Ascending aorta (tissue), 2 donors: Measurements from ENCODE around the gene FHAD1. TPM values are rescaled to one million over a fixed set of nuclear protein-coding genes. Genes with fewer than 3 reads are reported as not detected.

Experiments used
- DNase-seq, 2 donors: peaks; one replicate each; pipeline ENCODE4 v3.0.0-alpha.2; 2019; ENCODE audit warnings: low spot score in 2 of 2
- H3K27ac ChIP-seq, 2 donors: fragments of 200-600 bp; sonication (generic); one replicate each; pipeline ENCODE4 v1.5.1; 2016 to 2017; ENCODE audit warnings: mild to moderate bottlenecking in 1 of 2
- H3K27me3 ChIP-seq: fragments of 200-600 bp; sonication (generic); one replicate; pipeline ENCODE4 v1.5.1; 2017
- H3K36me3 ChIP-seq, 2 donors: fragments of 200-600 bp; sonication (generic); one replicate each; pipeline ENCODE4 v1.5.1; 2016
- H3K4me1 ChIP-seq, 2 donors: fragments of 200-600 bp; sonication (generic); one replicate each; pipeline ENCODE4 v1.5.1; 2016 to 2017; ENCODE audit warnings: mild to moderate bottlenecking in 1 of 2
- H3K4me3 ChIP-seq, 2 donors: fragments of 200-600 bp; sonication (generic); one replicate each; pipeline ENCODE4 v1.5.1; 2016 to 2017; ENCODE audit warnings: mild to moderate bottlenecking in 1 of 2
- H3K9me3 ChIP-seq, 2 donors: fragments of 200-600 bp; sonication (generic); one replicate each; pipeline ENCODE4 v1.5.1; 2016
- intact Hi-C: fragments of 100-400 bp; cut with DNase I; formaldehyde crosslinking; loops from one replicate; pipeline ENCODE4 v1.15.1; 2023
- total RNA-seq: library from RNA; depleted of rRNA; stranded (reverse); fragments of >200 nt; gene quantifications from one replicate; pipeline ENCODE4 v1.1.0, GENCODE V29; 2016
- TF ChIP-seq, protein P1 (sequence below), 3 experiments: fragments of 200-600 bp in 2 of 3; fragments of 450-650 bp in 1 of 3; sonication (generic) in 2 of 3; IDR thresholded peaks; one replicate each; pipeline ENCODE4 v1.5.1; 2016 to 2019; ENCODE audit warnings: antibody characterized with exemption in 3 of 3, mild to moderate bottlenecking in 1 of 3, moderate library complexity in 1 of 3

The FHAD1 gene
- total RNA-seq, 1 donor from 2014 or later = not detected

DNA sequence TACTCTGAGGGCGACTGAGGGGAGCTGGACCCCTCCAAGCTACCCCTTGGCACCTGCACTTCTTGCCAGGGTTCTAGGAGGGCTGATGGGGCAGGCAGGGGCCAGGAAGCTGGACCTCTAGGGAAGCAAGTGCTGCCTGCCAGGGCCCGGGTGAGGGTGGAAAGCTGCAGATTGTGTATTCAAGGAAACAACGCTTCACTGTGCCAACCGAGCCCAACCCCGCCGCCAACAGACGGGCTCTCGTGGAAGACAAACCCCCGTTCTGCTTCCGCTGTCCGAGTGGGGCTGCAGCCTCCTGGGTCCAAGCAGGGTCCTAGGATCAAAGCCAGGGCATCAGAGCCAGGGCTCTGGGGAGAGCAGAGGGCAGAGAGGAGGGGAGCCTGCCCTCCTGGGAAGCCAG is 165.8 kb downstream of the FHAD1 start:
- H3K4me1 ChIP-seq = peaks cover 3 to 27% of the 10 kb centered on the region in 2 donors
- H3K9me3 ChIP-seq = no peaks in the 10 kb centered on the region
- no peak for DNase-seq
- H3K4me3 ChIP-seq = no peak overlapping the region
- TF ChIP-seq, protein P1, sequence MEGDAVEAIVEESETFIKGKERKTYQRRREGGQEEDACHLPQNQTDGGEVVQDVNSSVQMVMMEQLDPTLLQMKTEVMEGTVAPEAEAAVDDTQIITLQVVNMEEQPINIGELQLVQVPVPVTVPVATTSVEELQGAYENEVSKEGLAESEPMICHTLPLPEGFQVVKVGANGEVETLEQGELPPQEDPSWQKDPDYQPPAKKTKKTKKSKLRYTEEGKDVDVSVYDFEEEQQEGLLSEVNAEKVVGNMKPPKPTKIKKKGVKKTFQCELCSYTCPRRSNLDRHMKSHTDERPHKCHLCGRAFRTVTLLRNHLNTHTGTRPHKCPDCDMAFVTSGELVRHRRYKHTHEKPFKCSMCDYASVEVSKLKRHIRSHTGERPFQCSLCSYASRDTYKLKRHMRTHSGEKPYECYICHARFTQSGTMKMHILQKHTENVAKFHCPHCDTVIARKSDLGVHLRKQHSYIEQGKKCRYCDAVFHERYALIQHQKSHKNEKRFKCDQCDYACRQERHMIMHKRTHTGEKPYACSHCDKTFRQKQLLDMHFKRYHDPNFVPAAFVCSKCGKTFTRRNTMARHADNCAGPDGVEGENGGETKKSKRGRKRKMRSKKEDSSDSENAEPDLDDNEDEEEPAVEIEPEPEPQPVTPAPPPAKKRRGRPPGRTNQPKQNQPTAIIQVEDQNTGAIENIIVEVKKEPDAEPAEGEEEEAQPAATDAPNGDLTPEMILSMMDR (IDR thresholded peaks at IDR 0.05) = no peak
- intact Hi-C loops = loop anchor here (5.0 kb wide), 1 partner anchor 86 kb away; no protein-coding TSS in a partner anchor
- no peaks in the 10 kb centered on the region for H3K27me3 ChIP-seq
- no peak overlapping the region for H3K27ac ChIP-seq
- H3K36me3 ChIP-seq = no peaks in the 10 kb centered on the region

DNA sequence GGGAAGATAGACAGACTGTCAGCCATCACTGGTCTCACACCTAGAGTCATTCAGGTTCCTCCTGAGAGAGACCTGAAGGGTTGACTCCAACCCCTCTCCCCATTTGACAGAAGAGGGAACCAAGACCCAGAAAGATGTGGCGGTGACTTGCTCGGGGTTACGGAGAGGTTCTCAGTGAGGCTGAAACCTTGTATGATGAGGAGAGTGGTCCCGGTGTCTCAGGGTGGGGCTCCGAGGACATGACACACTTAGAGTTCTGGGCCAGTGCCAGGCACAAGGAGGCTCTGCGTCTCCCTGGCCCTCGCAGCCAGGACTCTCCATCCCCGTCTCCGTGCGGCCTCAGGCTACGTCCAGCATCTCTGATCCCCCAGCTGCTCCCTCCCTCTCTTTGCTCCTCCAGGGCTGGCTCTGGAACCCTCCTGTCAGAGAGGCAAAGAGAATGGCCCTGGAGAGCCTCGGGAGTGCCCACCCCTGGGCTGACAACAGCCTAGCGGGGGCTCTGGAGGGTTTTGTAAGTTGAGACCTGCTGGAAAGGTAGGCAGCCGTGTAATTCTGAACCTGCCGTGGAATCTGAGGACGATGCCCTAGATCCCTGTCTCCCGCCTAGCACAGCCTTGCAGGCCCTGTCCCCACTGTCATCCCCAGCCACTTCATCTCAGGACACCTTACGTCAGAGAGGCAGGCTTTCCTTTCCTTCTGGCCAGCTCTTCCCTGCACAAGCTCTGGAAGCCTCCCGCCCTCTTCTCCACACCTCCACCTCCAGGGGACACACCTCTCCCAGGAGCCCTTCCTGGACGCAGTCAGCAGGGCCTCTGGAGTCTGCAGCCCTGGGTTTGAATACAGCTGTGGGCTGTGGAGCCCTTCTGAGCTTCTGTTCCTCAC is 166.8 kb downstream of the FHAD1 start:
- TF ChIP-seq, protein P1 (IDR thresholded peaks at IDR 0.05) = no peak
- Histone ChIP-seq H3K27me3 (no peaks in the 10 kb centered on the region), H3K36me3 (no peaks in the 10 kb centered on the region), H3K4me3 (no peak overlapping the region), H3K27ac (no peak overlapping the region), H3K9me3 (no peaks in the 10 kb centered on the region), H3K4me1 (peaks cover 3 to 22% of the 10 kb centered on the region in 2 donors)
- no peak for DNase-seq
- intact Hi-C loops = loop anchor here (5.0 kb wide), 1 partner anchor 87 kb away; no protein-coding TSS in a partner anchor

DNA sequence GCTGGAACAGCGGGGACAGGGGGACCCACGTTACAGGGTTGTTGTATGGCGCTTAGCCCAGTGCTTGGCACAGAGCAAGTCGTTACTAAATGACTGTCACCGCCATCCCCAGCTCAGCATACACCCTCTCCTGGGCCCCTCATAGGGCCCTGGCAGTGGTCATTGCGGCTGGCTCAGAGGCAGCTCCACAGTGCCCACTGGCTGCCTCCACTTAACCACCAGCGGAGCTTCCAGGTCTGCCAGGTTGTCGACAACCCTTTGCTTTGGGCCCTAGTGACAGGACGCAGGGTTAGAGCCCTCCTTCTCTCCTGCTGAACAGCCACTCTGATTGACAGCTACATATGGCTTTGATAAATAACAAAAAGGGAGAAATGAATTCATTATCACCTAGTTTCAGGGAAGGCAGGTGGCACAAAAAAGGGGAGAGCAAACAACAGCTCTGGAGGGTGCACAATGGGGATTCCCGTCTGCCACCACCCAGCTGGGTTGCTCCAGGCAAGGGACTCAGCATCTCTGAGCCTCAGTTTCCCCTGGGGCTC is 167.5 kb downstream of the FHAD1 start:
- no peaks in the 10 kb centered on the region for H3K27me3 ChIP-seq
- TF ChIP-seq, protein P1 (IDR thresholded peaks at IDR 0.05) = no peak
- DNase-seq = no peak
- peaks cover 0 to 18% of the 10 kb centered on the region in 2 donors for H3K4me1 ChIP-seq
- no peak overlapping the region for H3K4me3 ChIP-seq
- H3K27ac ChIP-seq = no peak overlapping the region
- intact Hi-C loops = loop anchor here (5.0 kb wide), 1 partner anchor 87 kb away; no protein-coding TSS in a partner anchor
- H3K9me3 ChIP-seq = no peaks in the 10 kb centered on the region
- no peaks in the 10 kb centered on the region for H3K36me3 ChIP-seq

DNA sequence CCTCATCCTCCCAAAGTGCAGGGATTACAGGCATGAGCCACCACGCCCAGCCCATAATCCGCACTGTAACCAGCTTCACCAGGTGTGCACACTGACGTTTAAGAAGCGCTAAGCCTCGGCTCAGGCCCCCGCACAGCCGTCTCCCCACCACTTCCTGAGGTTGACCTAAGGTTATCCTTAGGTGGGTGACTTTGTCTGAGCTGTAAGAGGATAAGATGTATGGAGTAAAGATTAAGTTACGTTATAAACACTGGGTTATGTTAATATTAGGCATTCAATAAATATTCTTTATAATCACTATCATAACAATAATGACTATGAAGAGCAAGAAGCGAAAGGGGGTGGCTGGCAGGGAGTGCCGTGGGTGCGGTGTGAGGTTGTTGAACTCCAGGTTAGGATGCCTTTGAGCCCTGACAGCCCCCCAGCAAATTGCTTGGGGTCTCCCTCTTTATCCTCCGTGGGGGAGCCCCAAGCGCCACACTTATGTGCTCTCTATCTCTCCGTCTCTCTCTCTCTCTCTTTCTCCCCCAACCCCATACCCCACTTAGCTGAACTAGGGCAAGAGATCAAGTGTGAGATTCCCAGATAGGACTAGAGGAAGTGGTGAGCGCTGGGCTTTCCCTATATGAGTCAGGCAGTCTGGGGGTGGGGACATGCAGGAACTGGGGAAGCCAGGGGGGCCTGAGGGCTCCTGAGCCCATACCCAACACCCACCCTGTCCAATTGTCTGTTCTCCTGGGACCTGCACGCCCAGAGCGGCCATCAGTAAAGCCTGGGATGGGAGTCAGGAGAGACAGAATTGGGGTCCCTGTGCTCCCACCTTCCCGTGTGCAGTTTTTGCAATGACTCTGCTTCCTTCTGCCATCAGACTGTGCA is 170.3 kb downstream of the FHAD1 start:
- H3K27me3 ChIP-seq = no peaks in the 10 kb centered on the region
- no peak overlapping the region for H3K27ac ChIP-seq
- H3K36me3 ChIP-seq = no peaks in the 10 kb centered on the region
- H3K9me3 ChIP-seq = no peaks in the 10 kb centered on the region
- H3K4me3 ChIP-seq = no peak overlapping the region
- TF ChIP-seq, protein P1 (IDR thresholded peaks at IDR 0.05) = no peak
- intact Hi-C loops = no loop called here
- peaks cover 0 to 7% of the 10 kb centered on the region in 2 donors for H3K4me1 ChIP-seq
- no peak for DNase-seq

DNA sequence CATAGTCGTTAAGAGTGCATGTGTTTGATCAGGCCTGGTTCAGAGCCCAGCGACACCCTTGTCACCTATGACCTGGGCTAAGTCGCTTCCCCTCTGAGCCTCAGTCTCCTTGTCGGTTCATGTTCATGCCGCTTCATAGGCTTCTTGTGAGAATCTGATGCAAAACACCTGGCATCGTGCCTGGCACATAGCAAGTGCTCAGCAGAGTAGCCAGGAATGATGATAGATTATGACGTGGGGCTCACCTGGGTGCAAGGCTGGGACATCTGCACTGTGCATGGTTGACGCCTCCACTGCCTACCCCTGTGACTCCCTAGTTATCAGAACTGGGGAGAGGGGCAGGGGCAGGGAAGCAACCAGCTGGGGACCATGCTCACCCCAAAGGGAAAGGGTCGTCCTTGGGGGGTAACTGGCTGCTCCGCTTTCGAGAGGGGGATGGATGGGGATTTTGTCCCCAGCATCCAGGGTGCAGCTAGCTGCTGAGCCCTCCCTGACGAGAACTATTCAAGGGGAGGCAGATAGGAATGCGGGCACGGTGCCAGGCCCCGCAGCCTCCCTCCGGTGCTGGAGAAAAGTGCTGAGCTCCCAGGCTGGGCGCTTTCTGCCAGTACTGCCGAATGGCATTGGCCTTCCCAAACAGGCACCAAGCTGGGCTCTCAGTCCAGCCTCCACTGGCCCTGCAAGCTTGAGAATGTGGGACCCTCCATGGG is 171.9 kb downstream of the FHAD1 start:
- Histone ChIP-seq H3K4me1 (peaks cover 0 to 2% of the 10 kb centered on the region in 2 donors), H3K27ac (no peak overlapping the region), H3K36me3 (no peaks in the 10 kb centered on the region), H3K4me3 (no peak overlapping the region), H3K27me3 (no peaks in the 10 kb centered on the region), H3K9me3 (no peaks in the 10 kb centered on the region)
- TF ChIP-seq, protein P1 (IDR thresholded peaks at IDR 0.05) = no peak
- no peak for DNase-seq
- intact Hi-C loops = no loop called here
